Measurements from ENCODE around the gene WIF1.

Gene WIF1

GRCh38 chr12:65121956-65122469 is 908 bp upstream of the WIF1 start:
- DNase-seq = no peak

GRCh38 chr12:65119063-65119462 is 2.0 kb downstream of the WIF1 start:
- no peak for DNase-seq

- DNase-seq = no peak
These were observed 7.5 kb downstream of the WIF1 start for GRCh38 chr12:65113621-65114035.

- DNase-seq = no peak
These were observed 14.2 kb downstream of the WIF1 start for GRCh38 chr12:65106948-65107347.

GRCh38 chr12:65100140-65100539 is 21.0 kb downstream of the WIF1 start:
- no peak for DNase-seq

GRCh38 chr12:65099182-65099581 is 21.9 kb downstream of the WIF1 start:
- DNase-seq = no peak

- DNase-seq = no peak
These were observed 22.7 kb downstream of the WIF1 start for GRCh38 chr12:65098364-65098763.

- DNase-seq = no peak
These were observed 26.4 kb downstream of the WIF1 start for GRCh38 chr12:65094722-65095121.

- DNase-seq = no peak
These were observed 27.5 kb downstream of the WIF1 start for GRCh38 chr12:65093606-65094005.

- DNase-seq = no peak
These were observed 30.6 kb downstream of the WIF1 start for GRCh38 chr12:65090461-65090860.

- DNase-seq = no peak
These were observed 34.9 kb downstream of the WIF1 start for GRCh38 chr12:65086236-65086635.

GRCh38 chr12:65084579-65084978 is 36.5 kb downstream of the WIF1 start:
- DNase-seq = no peak

GRCh38 chr12:65083581-65083980 is 37.5 kb downstream of the WIF1 start:
- no peak for DNase-seq

GRCh38 chr12:65082406-65082805 is 38.7 kb downstream of the WIF1 start:
- DNase-seq = no peak

- DNase-seq = no peak
These were observed 39.6 kb downstream of the WIF1 start for GRCh38 chr12:65081496-65081895.

- DNase-seq = no peak
These were observed 46.2 kb downstream of the WIF1 start for GRCh38 chr12:65074932-65075331.

- DNase-seq = no peak
These were observed 51.8 kb downstream of the WIF1 start for GRCh38 chr12:65069336-65069735.

GRCh38 chr12:65067383-65067782 is 53.7 kb downstream of the WIF1 start:
- DNase-seq = no peak

- DNase-seq = no peak
These were observed 65.2 kb downstream of the WIF1 start for GRCh38 chr12:65055859-65056258.

GRCh38 chr12:65051218-65051617 is 69.9 kb downstream of the WIF1 start:
- DNase-seq = no peak

GRCh38 chr12:65045269-65045668 is 75.8 kb downstream of the WIF1 start:
- DNase-seq = no peak

- DNase-seq = no peak
These were observed 81.8 kb downstream of the WIF1 start for GRCh38 chr12:65039301-65039700.

- DNase-seq = no peak
These were observed 96.0 kb downstream of the WIF1 start for GRCh38 chr12:65025136-65025535.

GRCh38 chr12:65023485-65023884 is 97.6 kb downstream of the WIF1 start:
- no peak for DNase-seq

- DNase-seq = no peak
These were observed 98.1 kb downstream of the WIF1 start for GRCh38 chr12:65022960-65023359.

GRCh38 chr12:65022421-65022820 is 98.7 kb downstream of the WIF1 start:
- no peak for DNase-seq
